ENCODE data around the gene NR4A1. TPM values are rescaled to one million over a fixed set of nuclear protein-coding genes. Genes with fewer than 3 reads are reported as not detected.
A peak's percentile ranks its signal among the peaks of the same experiment; 100 is the strongest.

The NR4A1 gene
- total and polyA plus RNA-seq, 10 donors: 11.8 to 113 (median 50.3) TPM

DNA sequence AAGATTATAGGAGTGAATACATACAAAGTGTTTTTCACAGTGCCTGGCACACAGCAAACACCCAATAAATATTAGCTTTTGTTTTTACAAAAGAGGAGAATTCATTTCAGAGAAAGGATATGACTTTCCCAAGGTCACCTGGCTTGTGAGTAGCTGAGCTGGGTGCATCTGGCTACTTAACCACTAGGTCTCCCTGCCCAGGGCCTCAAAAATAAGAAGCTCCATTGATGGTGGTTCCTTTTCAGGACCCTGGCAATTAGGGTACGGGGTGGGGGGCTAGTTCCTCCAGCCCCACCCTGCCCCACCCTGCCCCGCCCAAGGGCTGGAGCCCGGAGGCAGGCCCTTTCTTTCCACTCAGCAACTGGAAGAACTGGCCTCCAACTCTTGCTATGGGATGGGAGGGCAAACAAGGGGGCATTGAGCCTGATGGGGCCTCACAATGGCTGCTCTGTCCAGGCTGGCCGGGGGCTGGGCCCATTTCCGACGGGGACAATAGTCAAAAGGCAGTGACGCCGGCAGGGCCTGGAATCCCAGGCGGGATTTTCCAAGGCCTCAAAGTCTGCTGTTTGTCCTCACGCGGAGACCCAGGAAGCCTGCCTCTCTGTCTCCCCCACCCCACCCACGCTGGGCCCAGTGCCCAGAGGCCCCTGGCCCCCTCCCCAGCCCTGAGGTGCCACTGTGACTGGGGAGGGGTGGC, 10.4 kb downstream of the NR4A1 start:
- peak overlapping the region in 3 of 8 donors; percentile 55 to 60 (median 58) for H3K27ac ChIP-seq
- WGBS, 5 donors: 72 to 82% (median 79%) methylated on average over 9 to 12 of the region's 12 CpGs

DNA sequence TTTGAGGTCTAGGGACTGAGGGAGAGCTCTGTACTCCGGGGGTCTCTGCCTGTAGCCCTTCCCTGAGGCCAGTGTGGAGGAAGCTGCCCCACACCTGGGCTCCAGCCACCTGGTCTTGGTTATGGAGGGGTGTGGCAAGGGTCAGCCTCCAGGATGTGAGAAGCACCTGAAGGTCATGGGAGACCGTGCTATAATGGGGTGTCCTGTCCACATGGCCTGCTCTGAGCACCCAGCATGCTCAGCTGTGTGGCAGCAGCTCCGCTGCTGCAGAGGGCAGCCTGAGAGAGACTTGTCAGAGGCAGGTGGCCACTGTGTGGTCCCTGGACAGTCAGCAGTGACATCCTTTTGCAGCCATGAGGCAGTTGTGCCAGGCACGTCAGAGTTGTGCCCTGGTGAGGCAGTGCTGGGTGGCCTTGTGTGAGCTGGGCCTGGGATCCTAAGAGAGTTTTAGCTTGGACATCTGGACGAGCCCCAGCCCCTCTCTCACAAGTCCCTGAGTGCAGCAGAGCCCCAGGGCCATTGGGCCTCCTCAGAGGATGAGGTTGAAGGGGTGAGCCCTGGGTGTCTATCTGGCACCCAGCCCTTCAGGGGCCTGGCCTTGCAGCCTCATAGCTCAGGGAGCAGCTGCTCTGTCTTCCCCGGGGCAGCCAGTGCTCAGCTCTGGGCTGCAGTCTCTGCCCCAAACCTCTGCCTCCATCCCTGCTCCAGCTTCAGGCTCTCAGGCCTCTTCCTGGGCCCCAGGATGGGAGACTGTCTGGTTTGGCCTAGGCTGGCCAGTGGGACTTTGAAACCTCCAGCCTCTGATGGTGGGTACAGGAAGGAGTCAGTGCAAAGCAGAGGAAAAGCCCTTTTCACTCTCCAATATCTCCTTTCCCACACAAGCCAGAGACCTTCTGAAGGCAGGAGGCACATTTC, 11.2 kb downstream of the NR4A1 start:
- Histone ChIP-seq H3K27ac (peak overlapping the region in 6 of 8 donors; percentile 43 to 64 (median 56)), H3K27me3 (replicated peaks in 1 of 7) (no peaks in the 10 kb centered on the region), H3K4me1 (peaks cover 0 to 58% (median 31%) of the 10 kb centered on the region in 6 donors), H3K9me3 (no peaks in the 10 kb centered on the region), H3K36me3 (peaks cover 0 to 22% (median 14%) of the 10 kb centered on the region in 6 donors), H3K4me3 (no peak overlapping the region)
- WGBS, 5 donors: 65 to 83% (median 77%) methylated on average over 5 to 6 of the region's 6 CpGs
- TF ChIP-seq CTCF (IDR thresholded peaks at IDR 0.05 in 8 of 11, conservative IDR thresholded peaks at IDR 0.05 in 3 of 11): no peak
- peak in 2 of 3 donors; percentile 1 to 8 for TF ChIP-seq POLR2AphosphoS5 (IDR thresholded peaks at IDR 0.05)
- no peak for TF ChIP-seq POLR2A (IDR thresholded peaks at IDR 0.05)
- intact Hi-C loops (cut with DNase I; ENCODE audit: low total_unique reads): no loop called here
- DNase-seq: no peak

More for the DNA sequence above, 10.4 kb downstream of the NR4A1 start:
- peaks cover 0 to 30% (median 21%) of the 10 kb centered on the region in 6 donors for H3K36me3 ChIP-seq
- H3K9me3 ChIP-seq: no peaks in the 10 kb centered on the region
- intact Hi-C loops (cut with DNase I; ENCODE audit: low total_unique reads): no loop called here
- no peak for TF ChIP-seq CTCF (IDR thresholded peaks at IDR 0.05 in 8 of 11, conservative IDR thresholded peaks at IDR 0.05 in 3 of 11)
- TF ChIP-seq POLR2A (IDR thresholded peaks at IDR 0.05): no peak
- TF ChIP-seq POLR2AphosphoS5 (IDR thresholded peaks at IDR 0.05): no peak
- no peak for DNase-seq
- peaks cover 0 to 58% (median 31%) of the 10 kb centered on the region in 6 donors for H3K4me1 ChIP-seq
- H3K27me3 ChIP-seq (replicated peaks in 1 of 7): no peaks in the 10 kb centered on the region
- no peak overlapping the region for H3K4me3 ChIP-seq

- peak overlapping the region in 7 of 8 donors; percentile 26 to 64 (median 55) for H3K27ac ChIP-seq
- no peak for DNase-seq
These were observed 12.1 kb downstream of the NR4A1 start for GRCh38 chr12:52063082-52063924.

More at GRCh38 chr12:52063082-52063924, 12.1 kb downstream of the NR4A1 start:
- no peaks in the 10 kb centered on the region for H3K9me3 ChIP-seq
- 73 to 85% (median 77%) methylated on average over 16 to 20 of the region's 20 CpGs for WGBS, 5 donors
- intact Hi-C loops (cut with DNase I; ENCODE audit: low total_unique reads): no loop called here
- H3K4me3 ChIP-seq: no peak overlapping the region
- H3K36me3 ChIP-seq: peaks cover 0 to 15% (median 8%) of the 10 kb centered on the region in 6 donors
- H3K27me3 ChIP-seq (replicated peaks in 1 of 7): no peaks in the 10 kb centered on the region
- H3K4me1 ChIP-seq: peaks cover 0 to 58% (median 31%) of the 10 kb centered on the region in 6 donors
- TF ChIP-seq POLR2AphosphoS5 (IDR thresholded peaks at IDR 0.05): peak in 1 of 3 donors; percentile 14
- TF ChIP-seq POLR2A (IDR thresholded peaks at IDR 0.05): no peak
- TF ChIP-seq CTCF (IDR thresholded peaks at IDR 0.05 in 8 of 11, conservative IDR thresholded peaks at IDR 0.05 in 3 of 11): no peak
